HCT116 (cell line): Measurements from ENCODE around the gene MUC13. TPM values are rescaled to one million over a fixed set of nuclear protein-coding genes. Genes with fewer than 3 reads are reported as not detected.

Source experiments
- ATAC-seq: fragments of 200-7000 bp; cut with Tn5 transposase; 2 replicates; pipeline ENCODE4 v1.9.1; 2020; ENCODE audit warnings: mild to moderate bottlenecking, moderate library complexity
- BruUV-seq: library from RNA; stranded (reverse); fragments of 400-500 nt; replicated peaks from 2 replicates; lab custom pipeline; 2021; lab: Mats Ljungman, UMichigan
- CTCF ChIA-PET: fragments of 300-600 bp; sonication (Branson Sonifier 250); formaldehyde crosslinking; loops from one replicate; lab custom pipeline; 2021; ENCODE audit warnings: antibody characterized with exemption; lab: Charles Lee
- POLR2A ChIA-PET: fragments of 300-600, 350-600 bp; sonication (Branson Sonifier 250); formaldehyde crosslinking; loops from one replicate; lab custom pipeline; 2021; ENCODE audit warnings: antibody characterized with exemption; lab: Charles Lee
- RAD21 ChIA-PET, 2 experiments: fragments of 300-600 bp; sonication (Branson Sonifier 250); formaldehyde crosslinking; loops; one replicate each; lab custom pipeline; 2023; ENCODE audit warnings: low total read pairs in 2 of 2; ENCODE audit not compliant: uncharacterized antibody in 2 of 2, unreplicated experiment in 2 of 2, low non-redundant PET in 1 of 2; lab: Charles Lee
- DNase-seq: peaks from one replicate; pipeline ENCODE4 v3.0.0-alpha.2; 2010; ENCODE audit warnings: low read depth, low spot score
- H2AFZ ChIP-seq: fragments of 200-600 bp; shearing (Covaris generic), sonication (generic); 2 replicates; pipeline ENCODE4 v1.6.1; 2017; ENCODE audit warnings: low read depth, mixed run types, mixed read lengths, antibody characterized with exemption, low read length; ENCODE audit not compliant: poor library complexity, severe bottlenecking
- H3K27ac ChIP-seq: 2 replicates; pipeline ENCODE4 v1.5.1; 2012; ENCODE audit warnings: low read depth, low read length
- H3K27me3 ChIP-seq: fragments of 200-600 bp; sonication (generic); 2 replicates; pipeline ENCODE4 v1.6.1; 2016; ENCODE audit warnings: mixed run types, low read length, mixed read lengths; ENCODE audit not compliant: insufficient read depth
- H3K36me3 ChIP-seq, 2 experiments: fragments of 200-500 bp in 1 of 2; fragments of 200-600 bp in 1 of 2; sonication (Bioruptor generic) in 1 of 2; sonication (generic) in 1 of 2; 2 replicates each; pipeline versions ENCODE4 v1.5.1 to v1.6.1; 2014 to 2016; ENCODE audit warnings: low read length in 2 of 2, inconsistent platforms in 1 of 2, mixed read lengths in 1 of 2, mixed run types in 1 of 2; ENCODE audit not compliant: insufficient read depth in 2 of 2, control insufficient read depth in 1 of 2
- H3K4me1 ChIP-seq, 2 experiments: fragments of 200-600 bp in 1 of 2; sonication (generic) in 1 of 2; 2 replicates each; pipeline versions ENCODE4 v1.5.1 to v1.6.1; 2012 to 2017; ENCODE audit warnings: low read length in 2 of 2, inconsistent platforms in 1 of 2, mild to moderate bottlenecking in 1 of 2, mixed read lengths in 1 of 2, mixed run types in 1 of 2, moderate library complexity in 1 of 2; ENCODE audit not compliant: insufficient read depth in 2 of 2, control insufficient read depth in 1 of 2
- H3K4me2 ChIP-seq: fragments of 200-600 bp; sonication (generic); 2 replicates; pipeline ENCODE4 v1.6.1; 2017; ENCODE audit warnings: mixed run types, low read length, mixed read lengths
- H3K4me3 ChIP-seq, 2 experiments: fragments of 200-600 bp in 1 of 2; sonication (generic) in 1 of 2; replicated peaks in 1 of 2; 2 replicates each; pipeline ENCODE4 v1.5.1; 2011 to 2016; ENCODE audit warnings: low read length in 2 of 2, control low read depth in 1 of 2, low read depth in 1 of 2, mild to moderate bottlenecking in 1 of 2, mixed read lengths in 1 of 2, mixed run types in 1 of 2
- H3K79me2 ChIP-seq: fragments of 200-600 bp; sonication (generic); 2 replicates; pipeline ENCODE4 v1.6.1; 2017; ENCODE audit warnings: mild to moderate bottlenecking, mixed run types, low read length, moderate library complexity, mixed read lengths; ENCODE audit not compliant: insufficient read depth
- H3K9ac ChIP-seq: fragments of 200-600 bp; sonication (generic); 2 replicates; pipeline ENCODE4 v1.6.1; 2016; ENCODE audit warnings: low read length, mixed read lengths
- H3K9me2 ChIP-seq: fragments of 200-600 bp; sonication (generic), shearing (Covaris generic); 2 replicates; pipeline ENCODE4 v1.6.1; 2017; ENCODE audit warnings: mixed run types, mild to moderate bottlenecking, moderate library complexity; ENCODE audit not compliant: insufficient read depth
- H3K9me3 ChIP-seq, 2 experiments: fragments of 200-500 bp in 1 of 2; fragments of 200-600 bp in 1 of 2; sonication (Bioruptor generic) in 1 of 2; sonication (generic) in 1 of 2; 2 replicates each; pipeline ENCODE4 v1.6.1; 2014 to 2017; ENCODE audit warnings: low read length in 2 of 2, mixed read lengths in 2 of 2, inconsistent platforms in 1 of 2, low read depth in 1 of 2, mild to moderate bottlenecking in 1 of 2, mixed run types in 1 of 2, moderate library complexity in 1 of 2; ENCODE audit not compliant: control insufficient read depth in 1 of 2, insufficient read depth in 1 of 2
- H4K20me1 ChIP-seq: fragments of 200-600 bp; sonication (generic), shearing (Covaris generic); 2 replicates; pipeline ENCODE4 v1.6.1; 2017; ENCODE audit warnings: mixed run types, mild to moderate bottlenecking, moderate library complexity; ENCODE audit not compliant: insufficient read depth
- CBX3 ChIP-seq: IDR thresholded peaks from 2 replicates; pipeline ENCODE4 v1.6.1; 2012; ENCODE audit warnings: low read depth
- CEBPB ChIP-seq: IDR thresholded peaks from 2 replicates; pipeline ENCODE4 v1.6.1; 2012; ENCODE audit warnings: low read depth
- EGR1 ChIP-seq: IDR thresholded peaks from 2 replicates; pipeline ENCODE4 v1.6.1; 2012; ENCODE audit warnings: low read depth
- ELF1 ChIP-seq: IDR thresholded peaks from 2 replicates; pipeline ENCODE4 v1.6.1; 2012; ENCODE audit warnings: low read depth, borderline replicate concordance
- EZH2phosphoT487 ChIP-seq: fragments of 200-600 bp; IDR thresholded peaks from 2 replicates; pipeline ENCODE4 v1.6.1; 2018; ENCODE audit warnings: antibody characterized with exemption, borderline replicate concordance
- MAX ChIP-seq: IDR thresholded peaks from 2 replicates; pipeline ENCODE4 v1.6.1; 2012
- POLR2A ChIP-seq: IDR thresholded peaks from 2 replicates; pipeline ENCODE4 v1.7.0; 2011; ENCODE audit warnings: borderline replicate concordance; ENCODE audit not compliant: insufficient read depth, insufficient read length; ENCODE audit errors: extremely low read depth
- REST ChIP-seq: IDR thresholded peaks from 2 replicates; pipeline ENCODE4 v1.6.1; 2012; ENCODE audit warnings: low read depth
- SIN3A ChIP-seq: IDR thresholded peaks from 2 replicates; pipeline ENCODE4 v1.6.1; 2012; ENCODE audit warnings: low read depth
- YY1 ChIP-seq: IDR thresholded peaks from 2 replicates; pipeline ENCODE4 v1.6.1; 2011; ENCODE audit warnings: low read length, low read depth, moderate library complexity, mild to moderate bottlenecking; ENCODE audit not compliant: insufficient replicate concordance; ENCODE audit errors: extremely low read depth
- ZBTB33 ChIP-seq: IDR thresholded peaks from 2 replicates; pipeline ENCODE4 v1.6.1; 2011; ENCODE audit warnings: mild to moderate bottlenecking, low read length, moderate library complexity; ENCODE audit not compliant: insufficient replicate concordance; ENCODE audit errors: extremely low read depth
- ZFX ChIP-seq: fragments of 450-650 bp; IDR thresholded peaks from 2 replicates; pipeline ENCODE4 v1.6.1; 2017
- intact Hi-C: fragments of 100-400 bp; cut with micrococcal nuclease; formaldehyde crosslinking; loops from 2 replicates; pipeline ENCODE4 v1.10.0; 2022
- total RNA-seq: library from RNA; stranded (reverse); gene quantifications from one replicate; pipeline ENCODE4 v1.2.1, GENCODE V29; 2021; ENCODE audit not compliant: unreplicated experiment

Gene MUC13
- total RNA-seq, 1 experiment from 2014 or later: 0.44 TPM

GRCh38 chr3:124942613-124943012 lies 8.1 kb upstream of the MUC13 start:
- H3K27me3 ChIP-seq: no peaks in the 10 kb centered on the region
- no peaks in the 10 kb centered on the region for H3K9me3 ChIP-seq
- no peaks in the 10 kb centered on the region for H3K79me2 ChIP-seq
- H3K4me1 ChIP-seq: no peaks in the 10 kb centered on the region
- ATAC-seq (no peak), DNase-seq (no peak)
- BruUV-seq: no TSS peak
- no peak overlapping the region for H3K4me2 ChIP-seq
- no peak overlapping the region for H3K4me3 ChIP-seq
- RAD21 ChIA-PET: no interaction called here
- H3K9me2 ChIP-seq: no peaks in the 10 kb centered on the region
- intact Hi-C loops: no loop called here
- H3K36me3 ChIP-seq: no peaks in the 10 kb centered on the region
- CTCF ChIA-PET: no interaction called here
- no peak overlapping the region for H3K9ac ChIP-seq
- TF ChIP-seq CEBPB (no peak), REST (no peak), YY1 (no peak), CBX3 (no peak), SIN3A (no peak), MAX (no peak), EZH2phosphoT487 (no peak), EGR1 (no peak), ZFX (no peak), POLR2A (no peak), ZBTB33 (no peak), ELF1 (no peak)
- POLR2A ChIA-PET: no interaction called here
- no peak overlapping the region for H2AFZ ChIP-seq
- no peak overlapping the region for H3K27ac ChIP-seq
- H4K20me1 ChIP-seq: no peaks in the 10 kb centered on the region
